Measurements from ENCODE around the gene RNU6-9. TPM values are rescaled to one million over a fixed set of nuclear protein-coding genes. Genes with fewer than 3 reads are reported as not detected.

Gene RNU6-9
- total RNA-seq, 4 donors from 2014 or later = not detected

DNA sequence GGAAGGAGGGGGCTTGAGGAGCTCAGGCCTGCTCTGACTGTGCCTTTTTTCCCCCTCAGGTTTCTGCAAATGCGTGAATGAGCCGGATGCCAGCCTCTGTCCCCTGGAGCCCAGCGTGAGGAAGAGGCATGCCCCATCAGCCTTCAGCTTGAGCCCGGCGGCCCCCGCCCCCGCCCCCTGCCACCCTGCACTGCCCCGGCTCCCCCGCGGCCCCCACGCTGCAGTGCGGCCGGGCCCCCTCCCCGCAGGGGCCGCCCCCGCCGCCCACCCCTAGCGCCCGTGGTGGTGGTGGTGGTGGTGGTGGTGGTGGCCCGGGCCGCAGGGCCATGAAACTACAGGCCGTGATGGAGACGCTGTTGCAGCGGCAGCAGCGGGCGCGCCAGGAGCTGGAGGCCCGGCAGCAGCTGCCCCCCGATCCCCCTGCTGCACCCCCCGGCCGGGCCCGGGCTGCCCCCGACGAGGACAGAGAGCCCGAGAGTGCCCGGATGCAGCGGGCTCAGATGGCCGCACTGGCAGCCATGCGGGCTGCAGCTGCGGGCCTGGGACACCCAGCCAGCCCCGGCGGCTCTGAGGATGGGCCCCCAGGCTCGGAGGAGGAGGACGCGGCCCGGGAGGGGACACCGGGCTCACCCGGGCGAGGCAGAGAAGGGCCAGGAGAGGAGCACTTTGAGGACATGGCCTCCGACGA lies 36.1 kb downstream of the RNU6-9 start:
- TF ChIP-seq, protein P1, sequence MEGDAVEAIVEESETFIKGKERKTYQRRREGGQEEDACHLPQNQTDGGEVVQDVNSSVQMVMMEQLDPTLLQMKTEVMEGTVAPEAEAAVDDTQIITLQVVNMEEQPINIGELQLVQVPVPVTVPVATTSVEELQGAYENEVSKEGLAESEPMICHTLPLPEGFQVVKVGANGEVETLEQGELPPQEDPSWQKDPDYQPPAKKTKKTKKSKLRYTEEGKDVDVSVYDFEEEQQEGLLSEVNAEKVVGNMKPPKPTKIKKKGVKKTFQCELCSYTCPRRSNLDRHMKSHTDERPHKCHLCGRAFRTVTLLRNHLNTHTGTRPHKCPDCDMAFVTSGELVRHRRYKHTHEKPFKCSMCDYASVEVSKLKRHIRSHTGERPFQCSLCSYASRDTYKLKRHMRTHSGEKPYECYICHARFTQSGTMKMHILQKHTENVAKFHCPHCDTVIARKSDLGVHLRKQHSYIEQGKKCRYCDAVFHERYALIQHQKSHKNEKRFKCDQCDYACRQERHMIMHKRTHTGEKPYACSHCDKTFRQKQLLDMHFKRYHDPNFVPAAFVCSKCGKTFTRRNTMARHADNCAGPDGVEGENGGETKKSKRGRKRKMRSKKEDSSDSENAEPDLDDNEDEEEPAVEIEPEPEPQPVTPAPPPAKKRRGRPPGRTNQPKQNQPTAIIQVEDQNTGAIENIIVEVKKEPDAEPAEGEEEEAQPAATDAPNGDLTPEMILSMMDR (IDR thresholded peaks at IDR 0.05; ENCODE audit: low read depth) = no peak

DNA sequence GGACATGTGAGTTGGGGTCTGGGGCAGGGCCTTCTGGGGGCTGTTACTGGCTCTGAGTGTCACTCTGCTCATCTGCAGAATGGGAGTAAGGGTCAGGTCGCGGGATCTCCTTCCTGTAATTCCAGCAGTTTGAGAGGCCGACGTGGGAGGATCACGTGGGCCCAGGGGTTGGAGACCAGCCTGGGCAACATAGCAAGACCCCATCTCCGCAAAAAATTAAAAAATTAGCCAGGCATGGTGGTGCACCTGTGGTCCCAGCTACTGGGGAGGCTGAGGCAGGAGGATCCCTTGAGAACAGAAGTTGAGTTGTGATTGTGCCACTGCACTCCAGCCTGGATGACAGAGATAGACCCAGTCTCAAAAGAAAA lies 36.6 kb downstream of the RNU6-9 start:
- TF ChIP-seq, protein P1 (IDR thresholded peaks at IDR 0.05; ENCODE audit: low read depth) = no peak

DNA sequence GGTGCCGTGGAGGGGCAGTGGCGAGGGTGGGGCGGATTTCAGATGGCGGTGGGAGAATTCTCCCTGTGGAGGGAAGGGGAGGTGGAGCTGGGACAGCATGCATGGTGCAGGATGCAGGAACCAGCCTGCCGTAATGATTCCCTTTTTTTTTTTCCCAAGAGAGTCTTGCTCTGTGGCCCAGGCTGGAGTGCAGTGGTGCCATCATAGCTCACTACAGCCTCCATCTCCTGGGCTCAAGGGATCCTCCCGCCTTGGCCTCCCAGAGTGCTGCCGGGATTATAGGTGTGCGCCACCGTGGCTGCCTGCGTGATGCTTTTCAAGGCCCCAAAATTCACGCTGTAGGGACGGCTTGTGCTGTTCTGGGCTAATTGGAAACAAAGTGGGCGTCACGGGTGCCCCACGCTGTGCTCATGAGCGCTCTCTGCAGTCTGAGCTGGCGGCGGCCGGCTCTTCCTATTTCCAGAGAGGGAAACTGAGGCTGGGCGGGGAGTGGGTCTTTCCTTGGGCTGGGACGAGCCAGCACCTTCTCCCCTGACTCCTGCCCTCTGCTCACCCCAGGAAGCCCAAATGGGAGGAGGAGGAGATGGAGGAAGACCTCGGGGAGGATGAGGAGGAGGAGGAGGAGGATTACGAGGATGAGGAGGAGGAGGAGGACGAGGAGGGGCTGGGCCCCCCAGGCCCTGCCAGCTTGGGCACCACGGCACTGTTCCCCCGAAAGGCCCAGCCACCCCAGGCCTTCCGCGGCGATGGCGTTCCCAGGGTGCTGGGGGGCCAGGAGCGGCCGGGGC lies 38.8 kb downstream of the RNU6-9 start:
- TF ChIP-seq, protein P1 (IDR thresholded peaks at IDR 0.05; ENCODE audit: low read depth) = no peak

DNA sequence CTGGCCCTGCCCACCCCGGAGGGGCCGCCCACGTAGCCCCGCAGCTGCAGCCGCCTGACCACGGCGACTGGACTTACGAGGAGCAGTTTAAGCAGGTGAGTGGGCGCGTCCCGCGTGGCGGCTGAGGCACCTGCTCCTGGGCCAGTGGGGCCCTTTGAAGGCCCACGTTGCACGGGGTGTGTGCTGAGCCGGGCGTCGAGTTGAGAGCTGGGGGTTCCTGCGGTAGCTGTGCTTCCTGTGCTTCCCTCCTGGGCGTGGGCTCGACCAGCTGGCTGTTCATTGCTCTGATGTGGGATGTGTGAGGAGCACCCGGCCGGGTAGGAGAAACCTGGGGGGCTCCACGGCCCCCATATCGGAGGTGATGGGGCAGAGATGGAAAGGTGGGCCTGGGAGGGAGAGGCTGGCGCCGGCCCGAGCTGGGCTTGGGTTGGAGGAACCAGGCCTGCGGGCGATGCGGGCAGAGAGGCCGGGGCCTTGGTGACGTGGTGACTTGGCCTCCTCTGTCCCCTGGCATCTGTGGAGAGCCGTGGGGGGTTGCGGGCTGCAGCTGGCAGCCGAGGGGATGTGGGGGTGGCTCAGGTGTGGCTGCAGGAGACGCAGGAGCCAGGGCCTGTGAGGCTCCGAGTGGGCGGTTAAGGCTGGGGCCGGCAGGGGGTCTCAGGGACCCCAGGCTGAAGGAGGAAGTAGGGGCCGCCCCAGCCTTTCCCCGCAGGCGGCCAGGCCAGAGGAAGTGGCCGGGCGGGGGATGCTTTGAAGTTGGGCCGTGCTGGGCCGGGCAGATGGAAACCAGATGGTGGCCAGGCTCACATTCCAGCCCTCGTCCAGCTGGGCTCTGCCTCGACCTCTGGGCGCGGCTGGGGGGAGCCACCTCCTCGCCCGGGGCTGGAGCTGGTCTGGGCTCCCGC lies 39.6 kb downstream of the RNU6-9 start:
- TF ChIP-seq, protein P1 (IDR thresholded peaks at IDR 0.05; ENCODE audit: low read depth) = no peak

DNA sequence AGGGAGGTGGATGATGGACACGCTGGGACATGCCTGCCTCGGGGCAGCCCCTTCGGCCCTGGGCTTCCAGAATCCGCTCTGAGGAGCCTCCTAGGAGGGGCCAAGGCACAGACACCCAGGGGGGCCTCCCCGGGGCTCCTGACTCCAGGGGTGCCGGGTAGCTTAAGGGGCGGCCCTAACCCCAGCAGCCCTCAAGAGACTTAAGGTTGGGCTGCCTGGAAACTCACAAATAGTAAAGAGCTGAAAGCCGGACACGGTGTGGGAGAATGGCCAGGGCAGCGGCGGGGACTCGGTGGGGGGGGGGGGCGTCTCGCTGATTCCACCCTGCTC lies 40.2 kb downstream of the RNU6-9 start:
- TF ChIP-seq, protein P1 (IDR thresholded peaks at IDR 0.05; ENCODE audit: low read depth) = no peak

DNA sequence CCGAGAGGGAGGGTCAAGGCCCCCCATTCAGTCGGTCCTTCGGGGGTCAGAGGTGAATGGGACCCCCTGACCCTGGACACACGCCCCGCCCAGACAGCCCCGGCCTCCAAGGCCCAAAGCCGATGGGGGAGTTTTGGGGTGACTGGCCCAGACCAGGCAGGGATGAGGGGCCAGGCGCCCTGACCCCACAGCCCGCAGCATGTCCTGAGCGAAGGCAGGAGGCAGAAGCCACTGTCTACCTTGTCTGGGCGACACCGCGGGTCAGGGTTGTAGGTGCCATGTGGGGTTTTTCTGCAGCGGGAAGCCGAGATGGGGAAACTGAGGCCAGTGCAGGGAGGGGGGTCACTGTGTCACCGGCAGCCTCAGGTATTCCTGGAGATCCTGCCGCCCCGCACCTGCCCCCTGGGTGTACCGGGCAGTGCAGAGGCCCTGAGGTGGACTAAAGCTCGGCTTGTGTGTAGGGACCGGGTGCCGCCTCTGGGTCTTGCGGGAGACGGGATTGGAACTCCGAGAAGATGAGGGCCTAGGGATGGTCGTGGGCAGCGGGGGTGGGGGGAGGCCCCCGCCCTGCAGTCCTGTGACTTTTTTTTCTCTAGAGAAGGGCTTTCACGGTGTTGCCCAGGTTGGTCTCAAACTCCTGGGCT lies 41.0 kb downstream of the RNU6-9 start:
- TF ChIP-seq, protein P1 (IDR thresholded peaks at IDR 0.05; ENCODE audit: low read depth) = no peak
